ENCODE measurements around the gene NCAM2. TPM values are rescaled to one million over a fixed set of nuclear protein-coding genes. Genes with fewer than 3 reads are reported as not detected.

NCAM2 gene
- total RNA-seq, 4 donors from 2014 or later, result 0.96 to 1.6 TPM; not detected in 2

GRCh38 chr21:21457077-21457476 is 458.9 kb downstream of the NCAM2 start:
- no peak for DNase-seq
- 83 to 89% methylated on average over 7 to 8 of the region's 8 CpGs for WGBS, 2 donors (ENCODE audit: low coverage in 1 of 2)
- Histone ChIP-seq H3K36me3 (no peaks in the 10 kb centered on the region), H3K27ac (no peak overlapping the region), H3K4me1 (no peaks in the 10 kb centered on the region), H3K4me3 (no peak overlapping the region), H3K9me3 (no peaks in the 10 kb centered on the region), H3K27me3 (no peaks in the 10 kb centered on the region)
- in situ Hi-C loops (cut with MboI; ENCODE audit: low pct_ligation_motif_present in 1 of 4, low pct_unique_long_range_greater_than_20kb in 1 of 4, low sequenced_read_pairs in 3 of 4) (no loop called here), intact Hi-C loops (cut with DNase I; ENCODE audit: low total_unique reads) (no loop called here)
- TF ChIP-seq POLR2AphosphoS5 (IDR thresholded peaks at IDR 0.05) (no peak), POLR2A (IDR thresholded peaks at IDR 0.05) (no peak), CTCF (IDR thresholded peaks at IDR 0.05) (no peak), EP300 (IDR thresholded peaks at IDR 0.05; ENCODE audit: low read depth) (no peak)

GRCh38 chr21:21458124-21458631 is 460.0 kb downstream of the NCAM2 start:
- Histone ChIP-seq H3K4me1 (no peaks in the 10 kb centered on the region), H3K9me3 (no peaks in the 10 kb centered on the region), H3K27ac (no peak overlapping the region), H3K4me3 (no peak overlapping the region), H3K36me3 (no peaks in the 10 kb centered on the region), H3K27me3 (no peaks in the 10 kb centered on the region)
- DNase-seq, result no peak
- in situ Hi-C loops (cut with MboI; ENCODE audit: low pct_ligation_motif_present in 1 of 4, low pct_unique_long_range_greater_than_20kb in 1 of 4, low sequenced_read_pairs in 3 of 4) (no loop called here), intact Hi-C loops (cut with DNase I; ENCODE audit: low total_unique reads) (no loop called here)
- TF ChIP-seq CTCF (IDR thresholded peaks at IDR 0.05), result no peak
- TF ChIP-seq POLR2A (IDR thresholded peaks at IDR 0.05), result no peak
- TF ChIP-seq EP300 (IDR thresholded peaks at IDR 0.05; ENCODE audit: low read depth), result no peak
- no peak for TF ChIP-seq POLR2AphosphoS5 (IDR thresholded peaks at IDR 0.05)
- WGBS, 2 donors (ENCODE audit: low coverage in 1 of 2), result 79 to 80% methylated on average over 1 to 7 of the region's 8 CpGs

GRCh38 chr21:21460979-21461378 is 462.8 kb downstream of the NCAM2 start:
- in situ Hi-C loops (cut with MboI; ENCODE audit: low pct_ligation_motif_present in 1 of 4, low pct_unique_long_range_greater_than_20kb in 1 of 4, low sequenced_read_pairs in 3 of 4) (no loop called here), intact Hi-C loops (cut with DNase I; ENCODE audit: low total_unique reads) (loop anchor here (5.0 kb wide), 1 partner anchor 849 kb away; no protein-coding TSS in a partner anchor)
- H3K36me3 ChIP-seq, result no peaks in the 10 kb centered on the region
- TF ChIP-seq EP300 (IDR thresholded peaks at IDR 0.05; ENCODE audit: low read depth) (no peak), POLR2A (IDR thresholded peaks at IDR 0.05) (no peak), POLR2AphosphoS5 (IDR thresholded peaks at IDR 0.05) (no peak), CTCF (IDR thresholded peaks at IDR 0.05) (no peak)
- no peak overlapping the region for H3K4me3 ChIP-seq
- no peaks in the 10 kb centered on the region for H3K27me3 ChIP-seq
- H3K4me1 ChIP-seq, result no peaks in the 10 kb centered on the region
- no peak for DNase-seq
- H3K27ac ChIP-seq, result no peak overlapping the region
- H3K9me3 ChIP-seq, result no peaks in the 10 kb centered on the region
- WGBS, 2 donors (ENCODE audit: low coverage in 1 of 2), result 80 to 86% methylated on average over 5 of the region's 5 CpGs

- Histone ChIP-seq H3K4me1 (no peaks in the 10 kb centered on the region), H3K4me3 (no peak overlapping the region), H3K9me3 (no peaks in the 10 kb centered on the region), H3K36me3 (no peaks in the 10 kb centered on the region), H3K27ac (no peak overlapping the region), H3K27me3 (no peaks in the 10 kb centered on the region)
- no peak for DNase-seq
- in situ Hi-C loops (cut with MboI; ENCODE audit: low pct_ligation_motif_present in 1 of 4, low pct_unique_long_range_greater_than_20kb in 1 of 4, low sequenced_read_pairs in 3 of 4) (no loop called here), intact Hi-C loops (cut with DNase I; ENCODE audit: low total_unique reads) (loop anchor here (5.0 kb wide), 1 partner anchor 851 kb away; no protein-coding TSS in a partner anchor)
- 61 to 70% methylated on average over 4 of the region's 4 CpGs for WGBS, 2 donors (ENCODE audit: low coverage in 1 of 2)
- TF ChIP-seq CTCF (IDR thresholded peaks at IDR 0.05), result no peak
- no peak for TF ChIP-seq POLR2AphosphoS5 (IDR thresholded peaks at IDR 0.05)
- no peak for TF ChIP-seq EP300 (IDR thresholded peaks at IDR 0.05; ENCODE audit: low read depth)
- no peak for TF ChIP-seq POLR2A (IDR thresholded peaks at IDR 0.05)
Observed at GRCh38 chr21:21463456-21463855, 465.2 kb downstream of the NCAM2 start.
